Left kidney (tissue), 2 donors: ENCODE data around the gene IKZF3. TPM values are rescaled to one million over a fixed set of nuclear protein-coding genes. Genes with fewer than 3 reads are reported as not detected.

Experiments
- DNase-seq: peaks from one replicate; pipeline ENCODE4 v3.0.0-alpha.2; 2013
- polyA plus RNA-seq: library from polyadenylated mRNA; unstranded; fragments of 120-200 nt; gene quantifications from one replicate; pipeline ENCODE4 v1.2.1, GENCODE V29; 2013; ENCODE audit not compliant: insufficient read length

The IKZF3 gene
- polyA plus RNA-seq, 1 donor, result 0.37 TPM

GRCh38 chr17:39816272-39816671, 47.8 kb downstream of the IKZF3 start:
- DNase-seq, result no peak

GRCh38 chr17:39814497-39814896, 49.6 kb downstream of the IKZF3 start:
- no peak for DNase-seq

GRCh38 chr17:39813631-39814030, 50.5 kb downstream of the IKZF3 start:
- no peak for DNase-seq

- no peak for DNase-seq
These were observed 51.6 kb downstream of the IKZF3 start for GRCh38 chr17:39812466-39812865.

- no peak for DNase-seq
These were observed 53.0 kb downstream of the IKZF3 start for GRCh38 chr17:39810939-39811728.

- DNase-seq, result no peak
These were observed 54.9 kb downstream of the IKZF3 start for GRCh38 chr17:39809221-39809620.

- peak; percentile 12 for DNase-seq
These were observed 55.6 kb downstream of the IKZF3 start for GRCh38 chr17:39808409-39808997.

GRCh38 chr17:39804839-39805238, 59.3 kb downstream of the IKZF3 start:
- no peak for DNase-seq

- no peak for DNase-seq
These were observed 63.1 kb downstream of the IKZF3 start for GRCh38 chr17:39801055-39801454.

GRCh38 chr17:39800540-39800939, 63.6 kb downstream of the IKZF3 start:
- no peak for DNase-seq

GRCh38 chr17:39799395-39799794, 64.7 kb downstream of the IKZF3 start:
- DNase-seq, result no peak

- no peak for DNase-seq
These were observed 69.7 kb downstream of the IKZF3 start for GRCh38 chr17:39794249-39794970.

- DNase-seq, result no peak
These were observed 70.7 kb downstream of the IKZF3 start for GRCh38 chr17:39793301-39793872.

GRCh38 chr17:39792526-39793221, 71.4 kb downstream of the IKZF3 start:
- no peak for DNase-seq

- DNase-seq, result no peak
These were observed 72.8 kb downstream of the IKZF3 start for GRCh38 chr17:39791111-39791992.

GRCh38 chr17:39787743-39788484, 76.2 kb downstream of the IKZF3 start:
- DNase-seq, result no peak

GRCh38 chr17:39787041-39787440, 77.1 kb downstream of the IKZF3 start:
- DNase-seq, result no peak

GRCh38 chr17:39782980-39783379, 81.1 kb downstream of the IKZF3 start:
- no peak for DNase-seq

GRCh38 chr17:39782481-39782880, 81.6 kb downstream of the IKZF3 start:
- DNase-seq, result no peak

- no peak for DNase-seq
These were observed 82.3 kb downstream of the IKZF3 start for GRCh38 chr17:39781861-39782213.
